Heart left ventricle (tissue), 16 donors: Measurements from ENCODE around the gene CCDC197. TPM values are rescaled to one million over a fixed set of nuclear protein-coding genes. Genes with fewer than 3 reads are reported as not detected.

ENCODE experiments used
- ATAC-seq, 4 donors: fragments of 200-7000 bp; cut with Tn5 transposase; one replicate each; pipeline ENCODE4 v1.9.1; 2020 to 2022; ENCODE audit warnings: moderate library complexity in 4 of 4, mild to moderate bottlenecking in 3 of 4, moderate number of reproducible peaks in 1 of 4
- DNase-seq, 5 donors: peaks; one replicate each; pipeline ENCODE4 v3.0.0-alpha.2; 2020
- H3K27ac ChIP-seq, 12 donors: fragments of 200-600 bp; sonication (generic) in 4 of 12; one replicate each; pipeline versions ENCODE4 v1.5.0 to v1.8.0; 2016 to 2022; ENCODE audit warnings: mild to moderate bottlenecking in 2 of 12
- H3K27me3 ChIP-seq, 9 donors: fragments of 200-600 bp; sonication (generic) in 2 of 9; one replicate each; pipeline versions ENCODE4 v1.5.1 to v1.8.0; 2016 to 2022; ENCODE audit warnings: mild to moderate bottlenecking in 3 of 9
- H3K36me3 ChIP-seq, 9 donors: fragments of 200-600 bp; sonication (generic) in 2 of 9; one replicate each; pipeline versions ENCODE4 v1.5.0 to v1.8.0; 2018 to 2022; ENCODE audit warnings: mild to moderate bottlenecking in 2 of 9
- H3K4me1 ChIP-seq, 12 donors: fragments of 200-600 bp; sonication (generic) in 4 of 12; one replicate each; pipeline versions ENCODE4 v1.5.0 to v1.8.0; 2016 to 2022; ENCODE audit warnings: mild to moderate bottlenecking in 3 of 12
- H3K4me3 ChIP-seq, 12 donors: fragments of 200-600 bp; sonication (generic) in 4 of 12; one replicate each; pipeline versions ENCODE4 v1.5.0 to v1.8.0; 2017 to 2022; ENCODE audit warnings: mild to moderate bottlenecking in 9 of 12, moderate library complexity in 4 of 12
- H3K9me3 ChIP-seq, 12 donors: fragments of 200-600 bp; sonication (generic) in 4 of 12; one replicate each; pipeline versions ENCODE4 v1.5.0 to v1.8.0; 2016 to 2022; ENCODE audit warnings: mild to moderate bottlenecking in 1 of 12
- POLR2A ChIP-seq, 2 donors: fragments of 450-650 bp; IDR thresholded peaks; one replicate each; pipeline ENCODE4 v1.6.1; 2017; ENCODE audit warnings: antibody characterized with exemption in 2 of 2, mild to moderate bottlenecking in 2 of 2, moderate library complexity in 2 of 2
- WGBS, 4 donors: extraction: QIAGEN DNeasy Blood & Tissue Kit in 2 of 4; methylation state at CpG; one replicate each; pipeline versions ENCODE4 v1.1.5 to v1.1.7; 2013 to 2018; 5-methylcytosine and 5-hydroxymethylcytosine counted together
- intact Hi-C, 10 donors: fragments of 100-400 bp; cut with DNase I; formaldehyde crosslinking; loops; one replicate each; pipeline versions ENCODE4 v1.11.1 to v1.14.2; 2022
- polyA plus RNA-seq, 2 donors: library from polyadenylated mRNA; stranded (reverse); fragments of 200-250 nt; gene quantifications; one replicate each; pipeline ENCODE4 v1.2.3, GENCODE V29; 2013
- total RNA-seq, 9 donors: library from RNA; depleted of rRNA in 2 of 9; stranded (reverse); fragments of >200 nt in 2 of 9; fragmentation: NEBNext Ultra II Directional in 3 of 9; extraction: Animal tissue kit (Norgen Biotek cat#: 25700) in 3 of 9; gene quantifications; one replicate each; pipeline versions ENCODE4 v1.1.0 to v1.2.4, GENCODE V29; 2016 to 2023
- TF ChIP-seq, protein P1 (sequence below), 12 donors: fragments of 200-600 bp; sonication (generic) in 4 of 12; IDR thresholded peaks; one replicate each; pipeline versions ENCODE4 v1.5.0 to v1.8.0; 2018 to 2022; ENCODE audit warnings: antibody characterized with exemption in 12 of 12, mild to moderate bottlenecking in 5 of 12
- donor health status: ischemic (EF 13 %, LVEDD 7.1; RV severe dilation, severe dysfunction).
- donor health status: healthy with polysubstance abuse.
- donor health status: DM: no; HTN: yes; CAD: no.
- donor health status: DM: no; HTN: no; CAD: no.
- donor health status: ischemic (EF 25% LVEDD 6.9; RV normal size, moderate dysfunction).
- donor health status: ischemic (EF 25% LVEDD 5.7; RV mildly dilated, moderate dysfunction).
- donor health status: healthy.
- donor health status: DM: yes; HTN: yes; CAD: no.
- donor health status: ischemic (EF 35%, LVEDD 5.7; RV mildly dilated, moderate dysfunction).
- donor health status: nonischemic (EF 11% LVEDD 7.7; RV severe dilation, severe dysfunction).
- donor health status: DM: yes; HTN: yes; CAD: no.
- donor health status: PGD.
- donor health status: ischemic (EF 29% LVEDD 5.4; RV normal size, mild dysfunction).
- donor health status: nonischemic (EF 23%, LVEDD 6.1; RV moderate dilation, normal function).

CCDC197 gene
- total and polyA plus RNA-seq, 11 donors = 0.23 to 1.4 (median 0.88) TPM; not detected in 4

DNA sequence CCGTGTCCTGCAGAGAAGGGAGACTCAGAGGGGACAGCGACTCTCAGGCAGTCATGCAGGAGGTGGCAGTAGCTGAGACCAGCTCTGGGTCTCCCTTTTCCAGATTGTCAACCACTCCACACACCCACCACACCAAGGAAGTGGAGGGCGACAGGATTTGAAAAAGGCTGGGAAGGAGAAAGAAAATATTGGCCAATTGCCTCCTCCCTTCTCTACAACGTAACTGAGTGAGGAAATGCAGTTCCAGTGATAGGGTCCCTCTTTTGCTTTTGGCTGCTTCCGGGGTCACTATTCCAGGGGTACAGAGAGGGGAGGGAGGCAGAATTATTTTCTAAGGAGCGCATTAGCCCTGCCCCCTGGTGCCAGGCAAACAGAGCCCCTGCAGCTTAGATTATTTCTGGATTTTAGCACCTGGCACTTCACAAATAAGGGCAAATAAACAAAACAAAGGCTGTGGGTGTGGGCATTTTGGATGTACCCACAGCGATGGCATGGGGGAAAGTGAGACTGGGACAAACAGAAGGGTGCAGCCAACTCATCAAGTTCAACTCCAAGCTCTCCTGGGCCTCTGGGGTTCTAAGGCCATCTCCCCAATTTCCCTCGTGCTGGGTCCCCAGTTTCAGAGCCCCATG lies 41.1 kb upstream of the CCDC197 start:
- ATAC-seq (no peak), DNase-seq (no peak)
- Histone ChIP-seq H3K27ac (peak overlapping the region in 11 of 12 donors; percentile 47 to 90 (median 77)), H3K36me3 (peaks cover 0 to 53% (median 27%) of the 10 kb centered on the region in 9 donors), H3K9me3 (no peaks in the 10 kb centered on the region), H3K4me1 (peaks cover 3 to 96% (median 42%) of the 10 kb centered on the region in 12 donors), H3K27me3 (no peaks in the 10 kb centered on the region), H3K4me3 (peak overlapping the region in 1 of 12 donors; percentile 49)
- no peak for TF ChIP-seq POLR2A (IDR thresholded peaks at IDR 0.05)
- TF ChIP-seq, protein P1, sequence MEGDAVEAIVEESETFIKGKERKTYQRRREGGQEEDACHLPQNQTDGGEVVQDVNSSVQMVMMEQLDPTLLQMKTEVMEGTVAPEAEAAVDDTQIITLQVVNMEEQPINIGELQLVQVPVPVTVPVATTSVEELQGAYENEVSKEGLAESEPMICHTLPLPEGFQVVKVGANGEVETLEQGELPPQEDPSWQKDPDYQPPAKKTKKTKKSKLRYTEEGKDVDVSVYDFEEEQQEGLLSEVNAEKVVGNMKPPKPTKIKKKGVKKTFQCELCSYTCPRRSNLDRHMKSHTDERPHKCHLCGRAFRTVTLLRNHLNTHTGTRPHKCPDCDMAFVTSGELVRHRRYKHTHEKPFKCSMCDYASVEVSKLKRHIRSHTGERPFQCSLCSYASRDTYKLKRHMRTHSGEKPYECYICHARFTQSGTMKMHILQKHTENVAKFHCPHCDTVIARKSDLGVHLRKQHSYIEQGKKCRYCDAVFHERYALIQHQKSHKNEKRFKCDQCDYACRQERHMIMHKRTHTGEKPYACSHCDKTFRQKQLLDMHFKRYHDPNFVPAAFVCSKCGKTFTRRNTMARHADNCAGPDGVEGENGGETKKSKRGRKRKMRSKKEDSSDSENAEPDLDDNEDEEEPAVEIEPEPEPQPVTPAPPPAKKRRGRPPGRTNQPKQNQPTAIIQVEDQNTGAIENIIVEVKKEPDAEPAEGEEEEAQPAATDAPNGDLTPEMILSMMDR (IDR thresholded peaks at IDR 0.05) = no peak
- WGBS, 4 donors = 40 to 49% (median 42%) methylated on average over 8 of the region's 8 CpGs
- intact Hi-C loops = loop anchor here in 1 of 10 donors (10.0 kb wide), 1 partner anchor 179 kb away; no protein-coding TSS in a partner anchor

DNA sequence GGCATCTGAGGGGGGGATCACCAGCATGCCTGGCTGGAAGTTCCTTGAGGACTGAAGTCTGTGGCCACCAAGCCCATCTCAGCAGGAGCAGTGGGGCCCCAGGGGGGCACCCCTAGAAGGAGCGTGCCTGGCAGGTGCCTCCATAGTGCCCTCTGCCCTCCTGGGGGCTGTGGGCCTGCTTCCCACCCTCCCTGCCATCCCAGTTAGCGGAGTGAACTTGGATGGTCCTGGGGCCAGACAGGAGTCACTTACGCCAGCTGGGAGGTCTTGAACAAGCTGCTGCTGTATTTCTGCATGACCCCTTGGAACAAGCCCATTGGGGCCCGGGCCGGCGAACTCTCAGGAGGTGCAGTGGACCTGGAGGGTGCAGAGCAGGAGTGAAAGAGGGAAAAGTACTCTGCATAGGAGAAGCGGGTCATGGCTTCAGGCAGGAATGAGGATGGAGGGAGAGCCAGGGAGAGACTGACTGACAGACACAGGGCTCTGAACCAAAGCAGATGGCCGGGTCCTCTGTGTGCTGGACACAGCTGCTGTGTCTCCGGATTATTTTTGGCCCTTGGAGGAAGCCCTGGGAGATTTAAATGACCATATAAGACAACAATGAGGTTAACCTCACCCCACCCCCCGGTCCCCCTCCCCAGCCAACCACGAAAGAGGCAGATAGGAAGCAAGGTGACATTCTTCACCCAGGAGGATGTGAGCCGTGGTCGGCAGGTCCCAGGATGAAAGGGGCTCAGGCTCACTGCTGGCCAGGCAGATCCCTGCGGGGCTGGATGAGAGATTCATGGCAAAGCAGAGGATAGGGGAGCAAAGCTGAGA lies 40.4 kb upstream of the CCDC197 start:
- peaks cover 3 to 98% (median 42%) of the 10 kb centered on the region in 12 donors for H3K4me1 ChIP-seq
- TF ChIP-seq POLR2A (IDR thresholded peaks at IDR 0.05) = no peak
- TF ChIP-seq, protein P1 (IDR thresholded peaks at IDR 0.05) = no peak
- intact Hi-C loops = loop anchor here in 1 of 10 donors (10.0 kb wide), 1 partner anchor 178 kb away; no protein-coding TSS in a partner anchor
- WGBS, 4 donors = 28 to 32% (median 31%) methylated on average over 12 to 14 of the region's 14 CpGs
- no peaks in the 10 kb centered on the region for H3K27me3 ChIP-seq
- ATAC-seq = peak; percentile 67 to 88 (median 82)
- no peak overlapping the region for H3K4me3 ChIP-seq
- H3K9me3 ChIP-seq = no peaks in the 10 kb centered on the region
- peaks cover 0 to 53% (median 26%) of the 10 kb centered on the region in 9 donors for H3K36me3 ChIP-seq
- H3K27ac ChIP-seq = peak overlapping the region; percentile 28 to 90 (median 77)
- peak in 4 of 5 donors; percentile 63 to 76 (median 74) for DNase-seq

DNA sequence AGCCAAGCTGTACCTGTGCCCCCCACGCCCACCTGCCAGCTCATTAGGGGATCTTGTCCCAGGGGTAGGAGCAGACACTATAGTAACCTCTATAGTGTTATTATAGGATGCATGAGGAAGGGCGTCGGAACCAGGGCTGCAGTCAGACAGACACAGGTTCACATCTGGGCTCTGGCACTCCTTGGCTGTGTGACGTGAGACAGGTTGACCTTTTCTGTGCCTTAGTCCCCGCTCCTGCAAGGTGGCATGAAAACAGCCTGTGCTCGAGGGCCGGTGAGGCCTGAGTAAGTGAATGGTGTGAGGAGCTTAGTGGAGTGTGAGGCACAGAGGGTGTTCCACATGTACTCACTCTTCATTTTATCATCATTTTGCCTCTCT lies 39.8 kb upstream of the CCDC197 start:
- ATAC-seq = peak in 3 of 4 donors; percentile 3 to 57 (median 15)
- H3K27me3 ChIP-seq = no peaks in the 10 kb centered on the region
- H3K4me1 ChIP-seq = peaks cover 3 to 95% (median 42%) of the 10 kb centered on the region in 12 donors
- WGBS, 4 donors = 49 to 66% (median 58%) methylated on average over 7 of the region's 7 CpGs
- TF ChIP-seq POLR2A (IDR thresholded peaks at IDR 0.05) = no peak
- TF ChIP-seq, protein P1 (IDR thresholded peaks at IDR 0.05) = no peak
- H3K27ac ChIP-seq = peak overlapping the region; percentile 28 to 87 (median 76)
- peak in 2 of 5 donors; percentile 26 to 54 for DNase-seq
- H3K9me3 ChIP-seq = no peaks in the 10 kb centered on the region
- intact Hi-C loops = loop anchor here in 1 of 10 donors (10.0 kb wide), 1 partner anchor 177 kb away; no protein-coding TSS in a partner anchor
- H3K4me3 ChIP-seq = no peak overlapping the region
- H3K36me3 ChIP-seq = peaks cover 0 to 50% (median 20%) of the 10 kb centered on the region in 9 donors
